Endothelial cell of umbilical vein (primary cell): Measurements from ENCODE around the gene CD55. TPM values are rescaled to one million over a fixed set of nuclear protein-coding genes. Genes with fewer than 3 reads are reported as not detected.

Source experiments
- BruUV-seq: library from RNA; stranded (reverse); fragments of 400-500 nt; replicated peaks from 2 replicates; lab custom pipeline; 2021; lab: Mats Ljungman, UMichigan
- CTCF ChIA-PET: fragments of 300-600, 350-600 bp; sonication (Branson Sonifier 250); formaldehyde crosslinking; loops from one replicate; lab custom pipeline; 2021; ENCODE audit warnings: antibody characterized with exemption, inconsistent platforms; lab: Charles Lee
- POLR2A ChIA-PET: fragments of 300-600, 350-600 bp; sonication (Branson Sonifier 250); formaldehyde crosslinking; loops from one replicate; lab custom pipeline; 2021; ENCODE audit warnings: antibody characterized with exemption, inconsistent platforms; lab: Charles Lee
- DNase-seq: peaks from one replicate; pipeline ENCODE4 v3.0.0-alpha.2; 2011; ENCODE audit warnings: low read depth, low spot score
- FAIRE-seq: peaks from 2 replicates; lab custom pipeline; 2011; peaks lifted over from hg19 to GRCh38; lab: Jason Lieb, UNC
- H2AFZ ChIP-seq: 2 replicates; pipeline ENCODE4 v1.6.0; 2012; ENCODE audit warnings: low read depth, low read length, control low read depth, inconsistent platforms
- H3K27ac ChIP-seq: 2 replicates; pipeline ENCODE4 v1.5.1; 2011; ENCODE audit warnings: low read depth, mild to moderate bottlenecking, control low read depth, low read length, moderate library complexity; ENCODE audit not compliant: insufficient read depth
- H3K27me3 ChIP-seq, 2 experiments: 2 replicates each; pipeline versions ENCODE4 v1.6.0 to v1.6.1; 2011; ENCODE audit warnings: low read length in 2 of 2, mixed read lengths in 1 of 2; ENCODE audit not compliant: control insufficient read depth in 2 of 2, insufficient read depth in 2 of 2
- H3K36me3 ChIP-seq, 2 experiments: 2 replicates in 1 of 2; 3 replicates in 1 of 2; pipeline ENCODE4 v1.5.1; 2011; ENCODE audit warnings: low read length in 2 of 2, mild to moderate bottlenecking in 1 of 2, moderate library complexity in 1 of 2; ENCODE audit not compliant: control insufficient read depth in 2 of 2, insufficient read depth in 2 of 2; ENCODE audit errors: extremely low read depth in 1 of 2
- H3K4me1 ChIP-seq: 3 replicates; pipeline ENCODE4 v1.5.1; 2011; ENCODE audit warnings: mild to moderate bottlenecking, low read length; ENCODE audit not compliant: control insufficient read depth, insufficient read depth; ENCODE audit errors: extremely low read depth
- H3K4me2 ChIP-seq: 2 replicates; pipeline ENCODE4 v1.6.1; 2011; ENCODE audit warnings: low read length, control low read depth, mixed read lengths; ENCODE audit not compliant: insufficient read depth
- H3K4me3 ChIP-seq, 3 experiments: fragments of 200-600 bp in 1 of 3; sonication (generic), shearing (Covaris generic) in 1 of 3; replicated peaks in 1 of 3; 2 replicates each; pipeline ENCODE4 v1.5.1; 2011 to 2016; ENCODE audit warnings: control low read depth in 3 of 3, low read length in 3 of 3, mild to moderate bottlenecking in 2 of 3, inconsistent platforms in 1 of 3, low read depth in 1 of 3, moderate library complexity in 1 of 3; ENCODE audit not compliant: insufficient read depth in 1 of 3
- H3K79me2 ChIP-seq: 2 replicates; pipeline ENCODE4 v1.6.0; 2012; ENCODE audit warnings: low read length, inconsistent platforms; ENCODE audit not compliant: control insufficient read depth, insufficient read depth
- H3K9ac ChIP-seq: replicated peaks from 2 replicates; pipeline ENCODE3; 2011; ENCODE audit warnings: low read length, control low read depth; ENCODE audit not compliant: insufficient read depth; ENCODE audit errors: extremely low read depth
- H3K9me1 ChIP-seq: replicated peaks from 3 replicates; pipeline ENCODE4 v1.6.0; 2011; ENCODE audit warnings: mild to moderate bottlenecking, low read length; ENCODE audit not compliant: control insufficient read depth, insufficient read depth; ENCODE audit errors: extremely low read depth
- H3K9me3 ChIP-seq: replicated peaks from 2 replicates; pipeline ENCODE4 v1.5.1; 2012; ENCODE audit warnings: low read length, inconsistent platforms; ENCODE audit not compliant: control insufficient read depth, insufficient read depth
- H4K20me1 ChIP-seq: replicated peaks from 2 replicates; pipeline ENCODE3; 2011; ENCODE audit warnings: mild to moderate bottlenecking, low read length; ENCODE audit not compliant: control insufficient read depth, insufficient read depth; ENCODE audit errors: extremely low read depth
- CTCF ChIP-seq, 2 donors: IDR thresholded peaks; 1 replicate in 1 of 2; 2 replicates in 1 of 2; pipeline ENCODE4 v1.5.1; 2011; ENCODE audit warnings: low read length in 2 of 2, mild to moderate bottlenecking in 2 of 2, moderate library complexity in 2 of 2, control low read depth in 1 of 2, inconsistent platforms in 1 of 2, low read depth in 1 of 2; ENCODE audit not compliant: insufficient read depth in 1 of 2; ENCODE audit errors: extremely low read depth in 1 of 2
- EZH2 ChIP-seq: IDR thresholded peaks from 2 replicates; pipeline ENCODE4 v1.6.1; 2012; ENCODE audit warnings: borderline replicate concordance, low read depth, mild to moderate bottlenecking, moderate library complexity, low read length, inconsistent platforms; ENCODE audit not compliant: severe bottlenecking
- FOS ChIP-seq: IDR thresholded peaks from 2 replicates; pipeline ENCODE4 v1.6.1; 2011; ENCODE audit warnings: mild to moderate bottlenecking, low read length, moderate library complexity, borderline replicate concordance; ENCODE audit not compliant: insufficient read depth
- GATA2 ChIP-seq: IDR thresholded peaks from 2 replicates; pipeline ENCODE4 v1.7.0; 2011; ENCODE audit warnings: low read depth, mild to moderate bottlenecking, moderate library complexity, mixed read lengths, low read length; ENCODE audit not compliant: insufficient read length, insufficient read depth
- JUN ChIP-seq: IDR thresholded peaks from 2 replicates; pipeline ENCODE4 v1.6.1; 2011; ENCODE audit warnings: borderline replicate concordance, low read depth; ENCODE audit not compliant: insufficient read length, insufficient read depth
- MAX ChIP-seq: IDR thresholded peaks from 2 replicates; pipeline ENCODE4 v1.6.1; 2011; ENCODE audit not compliant: insufficient read depth, insufficient read length
- MYC ChIP-seq: IDR thresholded peaks from one replicate; pipeline ENCODE4 v1.6.1; 2011; ENCODE audit warnings: mild to moderate bottlenecking, low read depth, low read length
- POLR2AphosphoS5 ChIP-seq: IDR thresholded peaks from 2 replicates; pipeline ENCODE4 v1.6.1; 2012; ENCODE audit warnings: low read depth, mild to moderate bottlenecking, control low read depth, low read length, moderate library complexity; ENCODE audit not compliant: insufficient read depth
- dilution Hi-C: fragments of 300-500 bp; cut with MboI; formaldehyde crosslinking; loops from one replicate; pipeline ENCODE4 v1.15.0; 2019; ENCODE audit warnings: low sequenced_read_pairs; ENCODE audit not compliant: extremely low pct_ligation_motif_present
- intact Hi-C: fragments of 100-400 bp; cut with micrococcal nuclease; formaldehyde crosslinking; loops from one replicate; pipeline ENCODE4 v1.10.0; 2022
- polyA plus RNA-seq, 4 experiments: library from polyadenylated mRNA; depleted of rRNA in 3 of 4; stranded (reverse) in 3 of 4; unstranded in 1 of 4; fragments of >200 nt; gene quantifications; 2 replicates each; pipeline versions ENCODE4 v1.2.1 to v1.2.3, GENCODE V29; 2011 to 2012; ENCODE audit warnings: missing spikeins in 1 of 4
- total RNA-seq: library from RNA; stranded (reverse); gene quantifications from 2 replicates; pipeline ENCODE4 v1.2.3, GENCODE V29; 2021

CD55 gene
- total and polyA plus RNA-seq, 2 donors (not counting 3 experiments of a cell fraction or from before 2014, with no cell fraction given) = 111 to 179 TPM

DNA sequence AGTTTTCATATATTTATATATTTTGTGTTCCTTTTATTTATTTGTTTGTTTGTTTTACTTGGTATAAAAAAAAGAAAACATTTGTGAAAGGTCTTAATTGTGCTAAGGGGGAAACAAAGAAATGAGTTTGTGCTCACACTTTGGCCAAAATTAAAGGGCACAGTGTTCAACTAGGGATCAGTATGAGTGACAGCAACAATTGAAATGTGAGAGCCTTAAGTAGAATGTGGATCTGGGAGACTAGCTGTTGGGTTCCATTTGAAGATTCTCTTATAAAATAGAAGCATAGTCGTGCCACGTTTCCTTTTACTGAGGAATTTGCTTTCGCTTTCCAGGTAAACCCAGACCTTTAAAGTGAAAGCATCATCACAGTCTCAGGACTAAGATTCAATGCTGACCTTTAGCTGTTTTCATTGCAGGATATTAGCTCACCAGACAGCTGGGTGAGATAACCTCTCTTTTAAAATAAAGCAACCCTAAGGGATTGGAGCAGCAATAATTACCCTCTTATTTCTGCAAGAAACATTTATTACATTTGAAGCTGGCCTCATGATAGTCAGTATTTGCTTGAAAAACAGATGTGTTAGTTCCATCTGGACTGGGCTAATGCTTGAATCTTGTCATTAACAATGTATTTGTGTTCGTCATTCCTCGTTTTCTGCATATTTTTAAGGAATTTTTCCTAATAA, 37.1 kb upstream of the CD55 start:
- TF ChIP-seq EZH2 (no peak), FOS (no peak), MYC (no peak), POLR2AphosphoS5 (no peak), JUN (peak; percentile 7), CTCF (IDR thresholded peaks at IDR 0.05; ENCODE audit: extremely low read depth in 1 of 2, insufficient read depth in 1 of 2, low read depth in 1 of 2, low read length in 2 of 2) (no peak), MAX (no peak), GATA2 (no peak)
- peak overlapping the region; percentile 97 for H3K27ac ChIP-seq
- peak overlapping the region; percentile 20 for H3K4me2 ChIP-seq
- H3K4me3 ChIP-seq = no peak overlapping the region
- H3K27me3 ChIP-seq = no peaks in the 10 kb centered on the region
- no TSS peak for BruUV-seq
- no peaks in the 10 kb centered on the region for H3K9me1 ChIP-seq
- H3K9me3 ChIP-seq = no peaks in the 10 kb centered on the region
- H3K79me2 ChIP-seq = no peaks in the 10 kb centered on the region
- DNase-seq (peak; percentile 86), FAIRE-seq (peak; percentile 53)
- H3K36me3 ChIP-seq = no peaks in the 10 kb centered on the region
- intact Hi-C loops = loop anchor here (1.0 to 10.0 kb wide), 2 partner anchors 11 to 470 kb away; partner anchors contain the start of gene CD46
- peaks cover 44% of the 10 kb centered on the region for H3K4me1 ChIP-seq
- no peak overlapping the region for H3K9ac ChIP-seq
- H2AFZ ChIP-seq = no peak overlapping the region
- H4K20me1 ChIP-seq = no peaks in the 10 kb centered on the region
- dilution Hi-C loops = no loop called here
- ChIA-PET POLR2A (no interaction called here), CTCF (interaction anchor here (0.7 to 1.4 kb wide), 4 partner anchors 9 to 121 kb away, joined by 3 to 4 read pairs (median 4); no protein-coding TSS in a partner anchor)
